B cell (primary cell): Measurements from ENCODE around the gene SCN1B. TPM values are rescaled to one million over a fixed set of nuclear protein-coding genes. Genes with fewer than 3 reads are reported as not detected.

ENCODE experiments used
- ATAC-seq: fragments of 200-7000 bp; cut with Tn5 transposase; one replicate; pipeline ENCODE4 v1.10.0; 2021; ENCODE audit warnings: low read depth, mild to moderate bottlenecking, moderate number of reproducible peaks, moderate library complexity
- CTCF ChIA-PET: fragments of 350-600 bp; sonication (Branson Sonifier 250); formaldehyde crosslinking; loops from one replicate; lab custom pipeline; 2021; ENCODE audit warnings: antibody characterized with exemption, inconsistent platforms; lab: Charles Lee
- POLR2A ChIA-PET: fragments of 350-600 bp; sonication (Branson Sonifier 250); formaldehyde crosslinking; loops from one replicate; lab custom pipeline; 2021; ENCODE audit warnings: antibody characterized with exemption; lab: Charles Lee
- DNase-seq: peaks from one replicate; pipeline ENCODE4 v3.0.0; 2013
- H2AFZ ChIP-seq: 2 replicates; pipeline ENCODE4 v1.6.1; 2012; ENCODE audit warnings: mild to moderate bottlenecking, low read depth, low read length; ENCODE audit not compliant: insufficient read depth, poor library complexity, severe bottlenecking
- H3K27ac ChIP-seq, 2 donors: 1 replicate in 1 of 2; 2 replicates in 1 of 2; pipeline ENCODE4 v1.5.1; 2012 to 2013; ENCODE audit warnings: low read length in 2 of 2, mild to moderate bottlenecking in 2 of 2, moderate library complexity in 1 of 2
- H3K27me3 ChIP-seq, 4 experiments: fragments of 200-600 bp in 1 of 4; sonication (generic) in 1 of 4; replicated peaks in 1 of 4; 1 replicate in 2 of 4; 2 replicates in 2 of 4; pipeline versions ENCODE4 v1.6.1 to v1.7.0; 2013 to 2016; ENCODE audit warnings: low read length in 3 of 4, mild to moderate bottlenecking in 2 of 4, mixed read lengths in 1 of 4, moderate library complexity in 1 of 4; ENCODE audit not compliant: insufficient read depth in 4 of 4, control insufficient read depth in 3 of 4; ENCODE audit errors: control extremely low read depth in 1 of 4
- H3K36me3 ChIP-seq, 2 experiments: replicated peaks in 1 of 2; 1 replicate in 1 of 2; 2 replicates in 1 of 2; pipeline versions ENCODE4 v1.6.1 to v1.7.1; 2013; ENCODE audit warnings: low read length in 1 of 2; ENCODE audit not compliant: insufficient read depth in 2 of 2, control insufficient read depth in 1 of 2; ENCODE audit errors: control extremely low read depth in 1 of 2, extremely low read depth in 1 of 2
- H3K4me1 ChIP-seq, 2 donors: fragments of 200-600 bp in 1 of 2; sonication (generic) in 1 of 2; 1 replicate in 1 of 2; 2 replicates in 1 of 2; pipeline versions ENCODE4 v1.5.1 to v1.6.1; 2013 to 2017; ENCODE audit warnings: low read length in 2 of 2; ENCODE audit not compliant: control insufficient read depth in 2 of 2, insufficient read depth in 2 of 2
- H3K4me2 ChIP-seq: replicated peaks from 2 replicates; pipeline ENCODE3; 2012; ENCODE audit warnings: mild to moderate bottlenecking, low read depth, low read length; ENCODE audit not compliant: poor library complexity, severe bottlenecking
- H3K4me3 ChIP-seq, 5 experiments: fragments of 200-600 bp in 1 of 5; sonication (generic) in 1 of 5; 1 replicate in 3 of 5; 2 replicates in 2 of 5; pipeline versions ENCODE4 v1.5.1 to v1.7.0; 2011 to 2016; ENCODE audit warnings: low read length in 4 of 5, mild to moderate bottlenecking in 4 of 5, low read depth in 2 of 5, control low read depth in 1 of 5, moderate library complexity in 1 of 5; ENCODE audit not compliant: insufficient read depth in 1 of 5; ENCODE audit errors: control extremely low read depth in 1 of 5, extremely low read depth in 1 of 5
- H3K79me2 ChIP-seq: fragments of 200-600 bp; sonication (generic); one replicate; pipeline ENCODE4 v1.6.0; 2016; ENCODE audit warnings: low read length; ENCODE audit not compliant: control insufficient read depth, insufficient read depth
- H3K9ac ChIP-seq: fragments of 200-600 bp; sonication (generic); 2 replicates; pipeline ENCODE4 v1.6.1; 2017; ENCODE audit warnings: mild to moderate bottlenecking, low read length, moderate library complexity
- H3K9me3 ChIP-seq, 3 donors: one replicate each; pipeline versions ENCODE4 v1.6.1 to v1.7.1; 2013; ENCODE audit warnings: low read length in 2 of 3; ENCODE audit not compliant: control insufficient read depth in 2 of 3, insufficient read depth in 1 of 3; ENCODE audit errors: control extremely low read depth in 1 of 3
- H4K20me1 ChIP-seq: 2 replicates; pipeline ENCODE4 v1.6.0; 2012; ENCODE audit warnings: mild to moderate bottlenecking, low read length; ENCODE audit not compliant: insufficient read depth, control insufficient read depth, poor library complexity, severe bottlenecking
- H3K27ac Mint-ChIP-seq: one replicate; pipeline ENCODE4 v1.8.0; 2021; ENCODE audit warnings: mixed read lengths
- H3K27me3 Mint-ChIP-seq: one replicate; pipeline ENCODE4 v1.8.0; 2021; ENCODE audit warnings: mixed read lengths
- H3K4me1 Mint-ChIP-seq: one replicate; pipeline ENCODE4 v1.8.0; 2021; ENCODE audit warnings: mixed read lengths
- H3K4me3 Mint-ChIP-seq: one replicate; pipeline ENCODE4 v1.8.0; 2021; ENCODE audit warnings: mixed read lengths
- H3K9me3 Mint-ChIP-seq: one replicate; pipeline ENCODE4 v1.8.0; 2022; ENCODE audit warnings: mixed read lengths; ENCODE audit not compliant: insufficient read depth
- EZH2 ChIP-seq: IDR thresholded peaks from 2 replicates; pipeline ENCODE4 v1.6.1; 2012; ENCODE audit warnings: borderline replicate concordance, low read depth, mild to moderate bottlenecking, moderate library complexity, low read length; ENCODE audit not compliant: insufficient read depth, poor library complexity, severe bottlenecking
- WGBS: methylation state at CpG from one replicate; pipeline ENCODE4 v1.1.5; 2013; ENCODE audit warnings: missing lambda C conversion rate; ENCODE audit not compliant: insufficient coverage; 5-methylcytosine and 5-hydroxymethylcytosine counted together
- intact Hi-C: fragments of 100-400 bp; cut with micrococcal nuclease; formaldehyde crosslinking; loops from one replicate; pipeline ENCODE4 v1.10.0; 2022
- polyA plus RNA-seq: library from polyadenylated mRNA; depleted of rRNA; stranded (reverse); fragments of >200 nt; gene quantifications from 2 replicates; pipeline ENCODE4 v1.2.3, GENCODE V29; 2012
- total RNA-seq, 2 donors: library from RNA; stranded (reverse); fragments of 120-200 nt in 1 of 2; gene quantifications; 1 replicate in 1 of 2; 2 replicates in 1 of 2; pipeline versions ENCODE4 v1.2.3 to v1.2.4, GENCODE V29; 2013 to 2022
- TF ChIP-seq, protein P1 (sequence below): fragments of 200-600 bp; IDR thresholded peaks from one replicate; pipeline ENCODE4 v1.8.0; 2022; ENCODE audit warnings: antibody characterized with exemption, mild to moderate bottlenecking

Gene SCN1B
- total and polyA plus RNA-seq, 2 donors (not counting 1 experiment from before 2014, with no cell fraction given) = 0.52 to 0.72 TPM

- H3K4me1 Mint-ChIP-seq = peaks cover 38% of the 10 kb centered on the region
- H3K4me3 Mint-ChIP-seq = peak overlapping the region; percentile 69
- Histone ChIP-seq H3K9me3 (no peaks in the 10 kb centered on the region), H3K4me1 (peaks cover 39 to 45% of the 10 kb centered on the region in 2 donors), H2AFZ (peak overlapping the region; percentile 74), H3K4me3 (peak overlapping the region in 4 of 5 experiments; percentile 7 to 45 (median 40)), H3K27me3 (peaks cover 0 to 22% (median 7%) of the 10 kb centered on the region in 4 experiments), H4K20me1 (no peaks in the 10 kb centered on the region), H3K9ac (no peak overlapping the region), H3K79me2 (no peaks in the 10 kb centered on the region), H3K36me3 (no peaks in the 10 kb centered on the region), H3K27ac (no peak overlapping the region), H3K4me2 (peak overlapping the region; percentile 90)
- no peaks in the 10 kb centered on the region for H3K9me3 Mint-ChIP-seq
- peak; percentile 55 for DNase-seq
- WGBS = 29% methylated on average over 16 of the region's 17 CpGs
- peak overlapping the region; percentile 23 for H3K27ac Mint-ChIP-seq
- peaks cover 12% of the 10 kb centered on the region for H3K27me3 Mint-ChIP-seq
- intact Hi-C loops = no loop called here
- TF ChIP-seq, protein P1, sequence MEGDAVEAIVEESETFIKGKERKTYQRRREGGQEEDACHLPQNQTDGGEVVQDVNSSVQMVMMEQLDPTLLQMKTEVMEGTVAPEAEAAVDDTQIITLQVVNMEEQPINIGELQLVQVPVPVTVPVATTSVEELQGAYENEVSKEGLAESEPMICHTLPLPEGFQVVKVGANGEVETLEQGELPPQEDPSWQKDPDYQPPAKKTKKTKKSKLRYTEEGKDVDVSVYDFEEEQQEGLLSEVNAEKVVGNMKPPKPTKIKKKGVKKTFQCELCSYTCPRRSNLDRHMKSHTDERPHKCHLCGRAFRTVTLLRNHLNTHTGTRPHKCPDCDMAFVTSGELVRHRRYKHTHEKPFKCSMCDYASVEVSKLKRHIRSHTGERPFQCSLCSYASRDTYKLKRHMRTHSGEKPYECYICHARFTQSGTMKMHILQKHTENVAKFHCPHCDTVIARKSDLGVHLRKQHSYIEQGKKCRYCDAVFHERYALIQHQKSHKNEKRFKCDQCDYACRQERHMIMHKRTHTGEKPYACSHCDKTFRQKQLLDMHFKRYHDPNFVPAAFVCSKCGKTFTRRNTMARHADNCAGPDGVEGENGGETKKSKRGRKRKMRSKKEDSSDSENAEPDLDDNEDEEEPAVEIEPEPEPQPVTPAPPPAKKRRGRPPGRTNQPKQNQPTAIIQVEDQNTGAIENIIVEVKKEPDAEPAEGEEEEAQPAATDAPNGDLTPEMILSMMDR = no peak
- no peak for TF ChIP-seq EZH2
- ATAC-seq = peak; percentile 36
- CTCF ChIA-PET = interaction anchor here (1.0 to 1.5 kb wide), 5 partner anchors 12 to 66 kb away, joined by 3 to 5 read pairs (median 4); no protein-coding TSS in a partner anchor
- POLR2A ChIA-PET = interaction anchor here (0.6 kb wide), 1 partner anchor 16 kb away, joined by 3 read pairs; no protein-coding TSS in a partner anchor
Measured at GRCh38 chr19:35038623-35039512, 8.6 kb downstream of the SCN1B start.
